Measurements from ENCODE around the gene RNASE8.

GRCh38 chr14:21077672-21078071 is 20.1 kb downstream of the RNASE8 start:
- TF ChIP-seq, protein P1, sequence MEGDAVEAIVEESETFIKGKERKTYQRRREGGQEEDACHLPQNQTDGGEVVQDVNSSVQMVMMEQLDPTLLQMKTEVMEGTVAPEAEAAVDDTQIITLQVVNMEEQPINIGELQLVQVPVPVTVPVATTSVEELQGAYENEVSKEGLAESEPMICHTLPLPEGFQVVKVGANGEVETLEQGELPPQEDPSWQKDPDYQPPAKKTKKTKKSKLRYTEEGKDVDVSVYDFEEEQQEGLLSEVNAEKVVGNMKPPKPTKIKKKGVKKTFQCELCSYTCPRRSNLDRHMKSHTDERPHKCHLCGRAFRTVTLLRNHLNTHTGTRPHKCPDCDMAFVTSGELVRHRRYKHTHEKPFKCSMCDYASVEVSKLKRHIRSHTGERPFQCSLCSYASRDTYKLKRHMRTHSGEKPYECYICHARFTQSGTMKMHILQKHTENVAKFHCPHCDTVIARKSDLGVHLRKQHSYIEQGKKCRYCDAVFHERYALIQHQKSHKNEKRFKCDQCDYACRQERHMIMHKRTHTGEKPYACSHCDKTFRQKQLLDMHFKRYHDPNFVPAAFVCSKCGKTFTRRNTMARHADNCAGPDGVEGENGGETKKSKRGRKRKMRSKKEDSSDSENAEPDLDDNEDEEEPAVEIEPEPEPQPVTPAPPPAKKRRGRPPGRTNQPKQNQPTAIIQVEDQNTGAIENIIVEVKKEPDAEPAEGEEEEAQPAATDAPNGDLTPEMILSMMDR (IDR thresholded peaks at IDR 0.05; ENCODE audit: low read depth, low read length): no peak
- TF ChIP-seq EZH2phosphoT487 (IDR thresholded peaks at IDR 0.05; ENCODE audit: low read depth): no peak

Data from OCI-LY3 (cell line).